ENCODE data around the gene PPP1R3F.

Gene PPP1R3F

GRCh38 chrX:49237060-49237459 is 32.5 kb upstream of the PPP1R3F start:
- no peak for FAIRE-seq
- no peak for DNase-seq (ENCODE audit: insufficient read length, low spot score)
- TF ChIP-seq, protein P1, sequence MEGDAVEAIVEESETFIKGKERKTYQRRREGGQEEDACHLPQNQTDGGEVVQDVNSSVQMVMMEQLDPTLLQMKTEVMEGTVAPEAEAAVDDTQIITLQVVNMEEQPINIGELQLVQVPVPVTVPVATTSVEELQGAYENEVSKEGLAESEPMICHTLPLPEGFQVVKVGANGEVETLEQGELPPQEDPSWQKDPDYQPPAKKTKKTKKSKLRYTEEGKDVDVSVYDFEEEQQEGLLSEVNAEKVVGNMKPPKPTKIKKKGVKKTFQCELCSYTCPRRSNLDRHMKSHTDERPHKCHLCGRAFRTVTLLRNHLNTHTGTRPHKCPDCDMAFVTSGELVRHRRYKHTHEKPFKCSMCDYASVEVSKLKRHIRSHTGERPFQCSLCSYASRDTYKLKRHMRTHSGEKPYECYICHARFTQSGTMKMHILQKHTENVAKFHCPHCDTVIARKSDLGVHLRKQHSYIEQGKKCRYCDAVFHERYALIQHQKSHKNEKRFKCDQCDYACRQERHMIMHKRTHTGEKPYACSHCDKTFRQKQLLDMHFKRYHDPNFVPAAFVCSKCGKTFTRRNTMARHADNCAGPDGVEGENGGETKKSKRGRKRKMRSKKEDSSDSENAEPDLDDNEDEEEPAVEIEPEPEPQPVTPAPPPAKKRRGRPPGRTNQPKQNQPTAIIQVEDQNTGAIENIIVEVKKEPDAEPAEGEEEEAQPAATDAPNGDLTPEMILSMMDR (IDR thresholded peaks at IDR 0.05; ENCODE audit: insufficient read depth, missing control alignments), result no peak

DNA sequence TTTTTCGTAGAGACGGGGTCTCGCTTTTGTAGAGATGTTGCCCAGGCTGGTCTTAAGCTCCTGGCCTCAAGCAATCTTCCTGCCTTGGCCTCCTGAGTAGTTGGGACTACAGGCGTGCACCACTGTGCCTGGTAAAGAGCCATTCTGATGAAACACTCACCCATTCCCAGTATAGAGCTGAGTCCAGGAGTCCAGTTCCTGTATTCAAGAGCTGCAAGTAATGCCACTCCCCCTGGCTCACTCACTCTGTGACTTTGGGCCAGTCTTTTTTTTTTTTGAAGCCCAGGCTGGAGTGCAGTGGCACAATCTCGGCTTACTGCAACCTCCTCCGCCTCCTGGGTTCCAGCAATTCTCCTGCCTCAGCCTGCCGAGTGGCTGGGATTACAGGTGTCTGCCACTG is 30.9 kb upstream of the PPP1R3F start:
- TF ChIP-seq, protein P1 (IDR thresholded peaks at IDR 0.05; ENCODE audit: insufficient read depth, missing control alignments), result no peak
- DNase-seq (ENCODE audit: insufficient read length, low spot score) (no peak), FAIRE-seq (no peak)

DNA sequence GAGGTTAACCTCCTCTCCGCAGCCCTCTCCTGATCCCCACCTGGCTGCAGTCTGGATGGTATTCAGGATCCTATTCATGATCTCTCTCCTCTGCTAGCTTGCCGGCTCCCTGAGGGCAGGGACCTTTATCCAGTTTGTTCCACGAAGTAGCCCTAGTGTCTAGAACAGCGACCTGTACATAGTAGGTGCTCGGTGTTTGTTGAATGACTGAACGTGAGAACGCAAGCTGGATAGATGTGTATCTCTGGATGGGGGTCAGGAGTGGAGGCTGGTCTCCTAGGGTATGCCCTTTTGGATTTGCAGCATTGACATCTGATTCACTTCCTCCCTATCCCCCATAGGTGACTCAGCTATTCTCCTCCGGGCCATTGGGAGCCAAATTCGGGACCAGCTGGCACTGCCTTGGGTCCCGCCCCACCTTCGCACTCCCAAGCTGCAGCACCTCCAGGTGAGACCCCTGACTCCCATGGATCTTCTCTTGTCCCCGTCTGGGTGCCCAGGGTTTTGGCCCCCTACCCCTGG is 27.0 kb upstream of the PPP1R3F start:
- no peak for DNase-seq (ENCODE audit: insufficient read length, low spot score)
- TF ChIP-seq, protein P1 (IDR thresholded peaks at IDR 0.05; ENCODE audit: insufficient read depth, missing control alignments), result no peak
- no peak for FAIRE-seq

- FAIRE-seq (no peak), DNase-seq (ENCODE audit: insufficient read length, low spot score) (no peak)
- TF ChIP-seq, protein P1 (IDR thresholded peaks at IDR 0.05; ENCODE audit: insufficient read depth, missing control alignments), result no peak
These were observed 26.4 kb upstream of the PPP1R3F start for GRCh38 chrX:49243166-49243565.

GRCh38 chrX:49244207-49244606 is 25.4 kb upstream of the PPP1R3F start:
- DNase-seq (ENCODE audit: insufficient read length, low spot score), result no peak
- FAIRE-seq, result no peak
- TF ChIP-seq, protein P1 (IDR thresholded peaks at IDR 0.05; ENCODE audit: insufficient read depth, missing control alignments), result no peak

DNA sequence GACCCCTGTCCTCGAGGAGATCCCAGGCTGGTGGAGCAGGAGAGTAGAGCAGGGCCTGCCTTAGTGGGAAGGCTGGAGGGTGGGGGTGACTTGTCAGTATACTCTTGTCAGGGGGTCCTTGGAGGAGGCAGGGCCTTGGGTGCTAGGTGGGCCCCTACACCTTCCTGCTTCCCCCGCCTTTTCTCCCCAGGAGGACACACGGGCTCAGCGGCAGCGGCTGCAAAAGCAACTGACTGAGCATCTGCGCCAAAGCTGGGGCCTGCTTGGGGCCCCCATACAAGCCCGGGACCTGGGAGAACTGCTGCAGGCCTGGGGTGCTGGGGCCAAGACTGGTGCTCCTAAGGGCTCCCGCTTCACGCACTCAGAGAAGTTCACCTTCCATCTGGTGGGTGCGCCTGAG is 23.1 kb upstream of the PPP1R3F start:
- FAIRE-seq (no peak), DNase-seq (ENCODE audit: insufficient read length, low spot score) (no peak)
- TF ChIP-seq, protein P1 (IDR thresholded peaks at IDR 0.05; ENCODE audit: insufficient read depth, missing control alignments), result no peak

DNA sequence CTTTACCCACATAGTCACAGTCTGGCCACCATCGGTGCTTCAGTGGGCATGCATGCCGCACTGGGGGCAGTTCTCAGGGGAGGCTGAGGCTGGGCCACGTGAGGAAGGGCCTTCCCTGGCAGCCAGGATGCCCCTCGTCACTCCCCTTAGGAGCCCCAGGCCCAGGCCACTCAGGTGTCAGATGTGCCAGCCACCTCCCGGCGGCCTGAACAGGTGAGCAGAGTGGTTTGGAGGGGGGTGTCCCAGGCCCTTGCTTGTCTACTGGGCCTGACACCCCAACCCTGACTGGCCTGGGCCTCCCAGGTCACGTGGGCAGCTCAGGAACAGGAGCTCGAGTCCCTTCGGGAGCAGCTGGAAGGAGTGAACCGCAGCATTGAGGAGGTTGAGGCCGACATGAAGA is 22.2 kb upstream of the PPP1R3F start:
- FAIRE-seq (no peak), DNase-seq (ENCODE audit: insufficient read length, low spot score) (no peak)

More for the DNA sequence above, 22.2 kb upstream of the PPP1R3F start:
- TF ChIP-seq, protein P1 (IDR thresholded peaks at IDR 0.05; ENCODE audit: insufficient read depth, missing control alignments), result no peak

Measured in D721Med (cell line).